Measurements from ENCODE around the gene CD55.

The CD55 gene

GRCh38 chr1:207345644-207346477 lies 24.4 kb downstream of the CD55 start:
- TF ChIP-seq ZFX (IDR thresholded peaks at IDR 0.05; ENCODE audit: borderline replicate concordance): no peak
- no peak for TF ChIP-seq CTCF (IDR thresholded peaks at IDR 0.05)
- H3K27ac ChIP-seq: no peak overlapping the region

GRCh38 chr1:207346513-207346912 lies 25.0 kb downstream of the CD55 start:
- H3K27ac ChIP-seq: no peak overlapping the region
- no peak for TF ChIP-seq ZFX (IDR thresholded peaks at IDR 0.05; ENCODE audit: borderline replicate concordance)
- TF ChIP-seq CTCF (IDR thresholded peaks at IDR 0.05): no peak

GRCh38 chr1:207349979-207350378 lies 28.5 kb downstream of the CD55 start:
- no peak for TF ChIP-seq CTCF (IDR thresholded peaks at IDR 0.05)
- TF ChIP-seq ZFX (IDR thresholded peaks at IDR 0.05; ENCODE audit: borderline replicate concordance): no peak
- no peak overlapping the region for H3K27ac ChIP-seq

- no peak for TF ChIP-seq CTCF (IDR thresholded peaks at IDR 0.05)
- TF ChIP-seq ZFX (IDR thresholded peaks at IDR 0.05; ENCODE audit: borderline replicate concordance): no peak
- no peak overlapping the region for H3K27ac ChIP-seq
These were observed 31.1 kb downstream of the CD55 start for GRCh38 chr1:207352554-207352953.

GRCh38 chr1:207355060-207355459 lies 33.6 kb downstream of the CD55 start:
- TF ChIP-seq ZFX (IDR thresholded peaks at IDR 0.05; ENCODE audit: borderline replicate concordance) (no peak), CTCF (IDR thresholded peaks at IDR 0.05) (no peak)
- H3K27ac ChIP-seq: no peak overlapping the region

GRCh38 chr1:207355513-207356295 lies 34.2 kb downstream of the CD55 start:
- no peak overlapping the region for H3K27ac ChIP-seq
- TF ChIP-seq ZFX (IDR thresholded peaks at IDR 0.05; ENCODE audit: borderline replicate concordance): no peak
- no peak for TF ChIP-seq CTCF (IDR thresholded peaks at IDR 0.05)

- H3K27ac ChIP-seq: no peak overlapping the region
These were observed 39.6 kb downstream of the CD55 start for GRCh38 chr1:207361029-207361428.

More at GRCh38 chr1:207361029-207361428, 39.6 kb downstream of the CD55 start:
- TF ChIP-seq CTCF (IDR thresholded peaks at IDR 0.05): no peak
- TF ChIP-seq ZFX (IDR thresholded peaks at IDR 0.05; ENCODE audit: borderline replicate concordance): no peak
